ENCODE results near the gene EVX1. TPM values are rescaled to one million over a fixed set of nuclear protein-coding genes. Genes with fewer than 3 reads are reported as not detected.
A peak's percentile ranks its signal among the peaks of the same experiment; 100 is the strongest.

Gene EVX1
- total RNA-seq, 4 donors from 2014 or later: not detected

GRCh38 chr7:27223941-27224575 lies 18.5 kb upstream of the EVX1 start:
- Histone ChIP-seq H3K36me3 (no peaks in the 10 kb centered on the region), H3K4me1 (peaks cover 0 to 8% of the 10 kb centered on the region in 2 donors), H3K4me3 (no peak overlapping the region), H3K9me3 (no peaks in the 10 kb centered on the region), H3K27ac (no peak overlapping the region), H3K27me3 (peaks cover 48 to 61% (median 50%) of the 10 kb centered on the region in 3 donors)
- no peak for ATAC-seq
- intact Hi-C loops (cut with DNase I; ENCODE audit: low total_unique reads) (no loop called here), in situ Hi-C loops (cut with MboI; ENCODE audit: low sequenced_read_pairs in 4 of 4) (loop anchor here in 3 of 4 donors (10.0 to 25.0 kb wide), 4 partner anchors 338 to 688 kb away; no protein-coding TSS in a partner anchor)
- TF ChIP-seq POLR2A (IDR thresholded peaks at IDR 0.05): no peak
- no peak for TF ChIP-seq CTCF (IDR thresholded peaks at IDR 0.05 in 4 of 5, conservative IDR thresholded peaks at IDR 0.05 in 1 of 5)
- DNase-seq: no peak

DNA sequence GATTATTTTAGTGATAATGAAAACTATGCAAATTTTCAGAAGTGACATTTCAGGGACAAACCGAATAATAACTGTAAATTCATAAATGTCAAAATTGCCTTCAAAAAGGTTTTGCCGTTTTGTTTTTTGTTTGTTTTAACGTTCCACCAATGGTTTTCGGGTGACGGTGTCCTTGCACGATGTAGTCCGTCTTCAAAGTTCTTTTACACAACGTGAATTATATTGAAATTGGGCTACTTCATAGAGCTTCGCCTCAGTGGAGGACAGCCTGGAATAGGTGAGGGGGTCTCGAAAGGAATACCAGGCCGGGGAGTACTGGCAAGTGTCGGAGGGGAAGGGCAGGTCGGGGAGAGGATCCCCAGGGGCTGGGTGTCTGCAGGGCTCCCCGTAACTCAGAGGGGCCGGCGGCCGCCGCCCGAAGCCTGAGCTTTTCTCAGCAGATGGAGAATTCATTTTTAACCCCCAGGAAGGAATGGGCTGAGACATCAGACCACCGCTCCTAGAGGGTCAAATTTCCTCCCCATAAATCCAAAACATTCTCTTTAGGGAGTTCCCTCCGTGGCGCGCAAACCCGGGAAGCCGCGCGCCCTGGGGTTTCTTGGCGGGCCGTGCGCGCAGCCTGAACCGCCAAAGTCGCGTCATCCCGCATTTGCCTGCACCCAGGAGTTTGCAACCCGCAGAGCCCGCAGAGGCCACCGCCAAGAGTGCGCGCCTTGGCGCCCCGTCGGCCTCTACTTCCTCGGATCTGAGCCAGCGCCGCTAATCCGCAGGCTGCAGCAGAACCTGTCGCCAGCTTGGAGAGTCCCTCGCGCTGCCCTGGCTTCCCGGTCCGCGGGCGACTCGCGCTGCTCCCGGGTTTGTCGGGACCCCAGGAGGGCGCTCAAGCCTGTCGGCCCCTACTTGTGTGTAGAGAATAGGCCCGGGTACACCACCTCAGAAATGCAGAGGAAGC lies 17.3 kb upstream of the EVX1 start:
- Histone ChIP-seq H3K27me3 (peaks cover 43 to 56% (median 48%) of the 10 kb centered on the region in 3 donors), H3K36me3 (no peaks in the 10 kb centered on the region), H3K4me1 (peaks cover 0 to 8% of the 10 kb centered on the region in 2 donors), H3K4me3 (peak overlapping the region in 3 of 4 donors; percentile 14 to 46 (median 36)), H3K9me3 (no peaks in the 10 kb centered on the region), H3K27ac (no peak overlapping the region)
- DNase-seq: no peak
- no peak for ATAC-seq
- intact Hi-C loops (cut with DNase I; ENCODE audit: low total_unique reads): no loop called here
- TF ChIP-seq POLR2A (IDR thresholded peaks at IDR 0.05): no peak
- no peak for TF ChIP-seq CTCF (IDR thresholded peaks at IDR 0.05 in 4 of 5, conservative IDR thresholded peaks at IDR 0.05 in 1 of 5)
- in situ Hi-C loops (cut with MboI; ENCODE audit: low sequenced_read_pairs in 4 of 4): loop anchor here in 3 of 4 donors (10.0 to 25.0 kb wide), 4 partner anchors 337 to 687 kb away; no protein-coding TSS in a partner anchor

- Histone ChIP-seq H3K27ac (no peak overlapping the region), H3K36me3 (no peaks in the 10 kb centered on the region), H3K9me3 (no peaks in the 10 kb centered on the region), H3K4me3 (no peak overlapping the region), H3K4me1 (peaks cover 0 to 8% of the 10 kb centered on the region in 2 donors), H3K27me3 (peaks cover 27 to 33% (median 28%) of the 10 kb centered on the region in 3 donors)
- intact Hi-C loops (cut with DNase I; ENCODE audit: low total_unique reads) (no loop called here), in situ Hi-C loops (cut with MboI; ENCODE audit: low sequenced_read_pairs in 4 of 4) (loop anchor here in 1 of 4 donors (10.0 kb wide), 1 partner anchor 335 kb away; no protein-coding TSS in a partner anchor)
- TF ChIP-seq POLR2A (IDR thresholded peaks at IDR 0.05) (no peak), CTCF (IDR thresholded peaks at IDR 0.05 in 4 of 5, conservative IDR thresholded peaks at IDR 0.05 in 1 of 5) (no peak)
- ATAC-seq (no peak), DNase-seq (no peak)
These were observed 13.2 kb upstream of the EVX1 start for GRCh38 chr7:27229448-27229847.

GRCh38 chr7:27235387-27236311 lies 7.0 kb upstream of the EVX1 start:
- H3K27me3 ChIP-seq: peaks cover 47 to 65% (median 57%) of the 10 kb centered on the region in 3 donors
- no peaks in the 10 kb centered on the region for H3K36me3 ChIP-seq
- no peaks in the 10 kb centered on the region for H3K9me3 ChIP-seq
- peak overlapping the region; percentile 39 to 59 (median 54) for H3K4me3 ChIP-seq
- no peak overlapping the region for H3K27ac ChIP-seq
- in situ Hi-C loops (cut with MboI; ENCODE audit: low sequenced_read_pairs in 4 of 4) (no loop called here), intact Hi-C loops (cut with DNase I; ENCODE audit: low total_unique reads) (no loop called here)
- no peak for TF ChIP-seq POLR2A (IDR thresholded peaks at IDR 0.05)
- peak in 3 of 5 experiments; percentile 25 to 52 (median 37) for TF ChIP-seq CTCF (IDR thresholded peaks at IDR 0.05 in 4 of 5, conservative IDR thresholded peaks at IDR 0.05 in 1 of 5)
- DNase-seq (no peak), ATAC-seq (no peak)
- H3K4me1 ChIP-seq: peaks cover 0 to 17% of the 10 kb centered on the region in 2 donors
